HepG2 (cell line): ENCODE measurements around the gene MEIOB. TPM values are rescaled to one million over a fixed set of nuclear protein-coding genes. Genes with fewer than 3 reads are reported as not detected.

Experiments
- ATAC-seq: fragments of 200-7000 bp; cut with Tn5 transposase; 3 replicates; pipeline ENCODE4 v1.9.1; 2020; ENCODE audit warnings: mild to moderate bottlenecking, moderate library complexity
- BruUV-seq: library from RNA; stranded (reverse); fragments of 400-500 nt; replicated peaks from 2 replicates; lab custom pipeline; 2021; lab: Mats Ljungman, UMichigan
- CTCF ChIA-PET: fragments of 300-600 bp; formaldehyde crosslinking; extraction: SDS; loops from one replicate; lab custom pipeline; 2021; ENCODE audit warnings: low total read pairs, inconsistent platforms, low intra/inter-chr PET ratio; lab: Yijun Ruan, JAX
- POLR2A ChIA-PET: fragments of 350-600 bp; sonication (Branson Sonifier 250); formaldehyde crosslinking; loops from one replicate; lab custom pipeline; 2020; ENCODE audit warnings: antibody characterized with exemption, inconsistent platforms; lab: Yijun Ruan, JAX
- DNase-seq: peaks from one replicate; pipeline ENCODE4 v3.0.0-alpha.2; 2015; ENCODE audit warnings: low spot score
- FAIRE-seq: peaks from 3 replicates; lab custom pipeline; 2011; peaks lifted over from hg19 to GRCh38; lab: Jason Lieb, UNC
- H2AFZ ChIP-seq: one replicate; pipeline ENCODE4 v1.6.1; 2011; ENCODE audit warnings: low read length, inconsistent platforms
- H3K27ac ChIP-seq: fragments of 300-600 bp; 3 replicates; pipeline ENCODE4 v1.8.0; 2011; ENCODE audit warnings: mixed run types, mild to moderate bottlenecking, mixed read lengths, low read length, inconsistent platforms; ENCODE audit not compliant: insufficient read depth; ENCODE audit errors: extremely low read length
- H3K27me3 ChIP-seq, 2 experiments: fragments of 200-600 bp in 1 of 2; 2 replicates in 1 of 2; 3 replicates in 1 of 2; pipeline versions ENCODE4 v1.6.0 to v1.8.0; 2011; ENCODE audit warnings: low read length in 2 of 2, mild to moderate bottlenecking in 2 of 2, moderate library complexity in 2 of 2, inconsistent platforms in 1 of 2; ENCODE audit not compliant: insufficient read depth in 2 of 2, control insufficient read depth in 1 of 2
- H3K36me3 ChIP-seq, 2 experiments: fragments of 200-600 bp in 1 of 2; replicated peaks in 1 of 2; 2 replicates in 1 of 2; 3 replicates in 1 of 2; pipeline versions ENCODE4 v1.5.1 to v1.8.0; 2011; ENCODE audit warnings: low read length in 2 of 2, inconsistent platforms in 1 of 2; ENCODE audit not compliant: insufficient read depth in 2 of 2, control insufficient read depth in 1 of 2
- H3K4me1 ChIP-seq: 2 replicates; pipeline ENCODE4 v1.5.1; 2012; ENCODE audit warnings: low read length, inconsistent platforms; ENCODE audit not compliant: insufficient read depth
- H3K4me2 ChIP-seq: 2 replicates; pipeline ENCODE4 v1.6.0; 2011; ENCODE audit warnings: low read depth, low read length, inconsistent platforms
- H3K4me3 ChIP-seq, 3 experiments: fragments of 200-600 bp in 1 of 3; sonication (generic), shearing (Covaris generic) in 1 of 3; replicated peaks in 1 of 3; 2 replicates each; pipeline ENCODE4 v1.5.1; 2011 to 2016; ENCODE audit warnings: low read length in 3 of 3, inconsistent platforms in 2 of 3, low read depth in 2 of 3, mild to moderate bottlenecking in 2 of 3, control low read depth in 1 of 3, mixed read lengths in 1 of 3; ENCODE audit not compliant: insufficient read depth in 1 of 3
- H3K79me2 ChIP-seq: one replicate; pipeline ENCODE4 v1.6.1; 2011; ENCODE audit warnings: low read length, inconsistent platforms; ENCODE audit not compliant: insufficient read depth
- H3K9ac ChIP-seq: 2 replicates; pipeline ENCODE4 v1.6.0; 2011; ENCODE audit warnings: mild to moderate bottlenecking, low read depth, low read length, inconsistent platforms; ENCODE audit not compliant: insufficient read depth
- H3K9me3 ChIP-seq: 2 replicates; pipeline ENCODE4 v1.5.1; 2012; ENCODE audit warnings: mild to moderate bottlenecking, low read length
- H4K20me1 ChIP-seq: 2 replicates; pipeline ENCODE4 v1.6.0; 2011; ENCODE audit warnings: inconsistent platforms, mild to moderate bottlenecking, low read length, moderate library complexity; ENCODE audit not compliant: insufficient read depth
- ATF5 ChIP-seq: sonication (generic); formaldehyde crosslinking; IDR thresholded peaks from 2 replicates; pipeline ENCODE4 v1.4.0; 2020; ENCODE audit warnings: mild to moderate bottlenecking, low read depth, missing genetic modification reagents
- CBX2 ChIP-seq, 2 experiments: fragments of 200-600 bp in 1 of 2; sonication (generic); formaldehyde crosslinking in 1 of 2; IDR thresholded peaks; 2 replicates each; pipeline versions ENCODE4 v1.7.0 to v1.8.1; 2018 to 2022; ENCODE audit warnings: low read depth in 2 of 2, low read length in 1 of 2, mild to moderate bottlenecking in 1 of 2, missing genetic modification reagents in 1 of 2
- E2F1 ChIP-seq: sonication (generic); formaldehyde crosslinking; IDR thresholded peaks from 2 replicates; pipeline ENCODE4 v1.5.0; 2020; ENCODE audit warnings: missing genetic modification reagents
- EEA1 ChIP-seq: sonication (generic); formaldehyde crosslinking; IDR thresholded peaks from 2 replicates; pipeline ENCODE4 v1.5.1; 2020; ENCODE audit warnings: mild to moderate bottlenecking, missing genetic modification reagents, borderline replicate concordance
- KMT2B ChIP-seq: IDR thresholded peaks from 2 replicates; pipeline ENCODE4 v1.6.1; 2016; ENCODE audit warnings: missing genetic modification reagents, missing compliant biosample characterization
- MAFK ChIP-seq, 2 experiments: IDR thresholded peaks in 1 of 2; conservative IDR thresholded peaks in 1 of 2; 2 replicates each; pipeline ENCODE4 v1.6.1; 2011; ENCODE audit warnings: improper control_type of control experiment in 2 of 2, low read length in 2 of 2
- SPEN ChIP-seq: sonication (generic); formaldehyde crosslinking; IDR thresholded peaks from 2 replicates; pipeline ENCODE4 v1.5.1; 2020; ENCODE audit warnings: low read depth, mild to moderate bottlenecking, missing genetic modification reagents
- TP53 ChIP-seq: sonication (generic); formaldehyde crosslinking; conservative IDR thresholded peaks from 2 replicates; pipeline ENCODE4 v1.4.0; 2020; ENCODE audit warnings: missing genetic modification reagents
- ZNF143 ChIP-seq: sonication (generic); formaldehyde crosslinking; IDR thresholded peaks from 2 replicates; pipeline ENCODE4 v1.4.0; 2020; ENCODE audit warnings: missing genetic modification reagents
- ZNF251 ChIP-seq: sonication (generic); formaldehyde crosslinking; IDR thresholded peaks from 2 replicates; pipeline ENCODE4 v1.9.0; 2021; ENCODE audit warnings: mild to moderate bottlenecking, missing genetic modification reagents
- ZNF407 ChIP-seq: sonication (generic); formaldehyde crosslinking; IDR thresholded peaks from one replicate; pipeline ENCODE4 v1.5.1; 2020; ENCODE audit warnings: mild to moderate bottlenecking, missing genetic modification reagents; ENCODE audit errors: not compliant biosample characterization
- WGBS: methylation state at CpG from one replicate; pipeline ENCODE4 v1.1.6; 2017; ENCODE audit warnings: low lambda C conversion rate; 5-methylcytosine and 5-hydroxymethylcytosine counted together
- in situ Hi-C: cut with HindIII; loops from 2 replicates; pipeline ENCODE4 v1.10.0; 2017; ENCODE audit warnings: low pct_unique_long_range_greater_than_20kb; ENCODE audit not compliant: extremely low pct_ligation_motif_present
- intact Hi-C: fragments of 100-400 bp; cut with micrococcal nuclease; formaldehyde crosslinking; loops from one replicate; pipeline ENCODE4 v1.10.0; 2022; ENCODE audit not compliant: unreplicated experiment
- polyA plus RNA-seq, 8 experiments: library from polyadenylated mRNA; depleted of rRNA in 3 of 8; stranded (reverse) in 7 of 8; unstranded in 1 of 8; fragments of >200 nt; fragmentation: Illumina TruSeq in 4 of 8; extraction: Trizol in 4 of 8; gene quantifications; 2 replicates each; pipeline versions ENCODE4 v1.2.1 to v1.2.3, GENCODE V29; 2011 to 2016; ENCODE audit warnings: low read depth in 4 of 8, missing spikeins in 1 of 8, mixed read lengths in 1 of 8; ENCODE audit not compliant: insufficient read depth in 1 of 8
- total RNA-seq, 5 experiments: library from RNA; depleted of rRNA; stranded (reverse); fragments of >200 nt; fragmentation: Illumina TruSeq; extraction: Trizol; gene quantifications; 2 replicates each; pipeline ENCODE4 v1.2.3, GENCODE V29; 2016; ENCODE audit warnings: low read depth in 1 of 5

MEIOB gene
- total and polyA plus RNA-seq, 2 of the 13 experiments (the other 11 are each of a cell fraction or from before 2014, with no cell fraction given), result 0.17 TPM; not detected in 1

- no peak for TF ChIP-seq TP53 (CRISPR knock-in tag)
- no peak for TF ChIP-seq EEA1 (CRISPR knock-in tag)
- no peak for TF ChIP-seq KMT2B
- no peak for TF ChIP-seq ATF5 (CRISPR knock-in tag)
- TF ChIP-seq CBX2 (IDR thresholded peaks at IDR 0.05; ENCODE audit: low read depth, low read length), result no peak
- TF ChIP-seq CBX2 (CRISPR knock-in tag; IDR thresholded peaks at IDR 0.05; ENCODE audit: low read depth), result no peak
These were observed 86.2 kb downstream of the MEIOB start (continued) for GRCh38 chr16:1785846-1786170.

- in situ Hi-C loops, result loop anchor here (5.0 kb wide), 1 partner anchor 37 kb away; no protein-coding TSS in a partner anchor
- ATAC-seq (no peak), FAIRE-seq (no peak), DNase-seq (no peak)
- H3K27me3 ChIP-seq, result peaks cover 0 to 2% of the 10 kb centered on the region in 2 experiments; a peak in 1 of 5 replicates
- H3K4me1 ChIP-seq, result peaks cover 22% of the 10 kb centered on the region
- no peak overlapping the region for H3K4me3 ChIP-seq
- H3K27ac ChIP-seq, result no peak overlapping the region
- intact Hi-C loops, result loop anchor here (5.0 kb wide), 1 partner anchor 42 kb away; the partner anchor contains the start of genes FAHD1 and HAGH
- BruUV-seq, result no TSS peak
- CTCF ChIA-PET, result no interaction called here
- H2AFZ ChIP-seq, result no peak overlapping the region
- H3K9me3 ChIP-seq, result no peaks in the 10 kb centered on the region
- peaks cover 4 to 7% of the 10 kb centered on the region in 2 experiments; a peak in 3 of 5 replicates for H3K36me3 ChIP-seq
- H3K9ac ChIP-seq, result no peak overlapping the region
- WGBS, result 91% methylated on average over 13 of the region's 26 CpGs
- H3K4me2 ChIP-seq, result no peak overlapping the region
- H4K20me1 ChIP-seq, result peaks cover 4% of the 10 kb centered on the region; the same call in 1 of the 2 replicates
- POLR2A ChIA-PET, result interaction anchor here (1.1 to 4.4 kb wide), 2 partner anchors 8 to 48 kb away, joined by 4 to 57 read pairs; partner anchors contain the start of gene IGFALS
- peaks cover 26% of the 10 kb centered on the region for H3K79me2 ChIP-seq
- TF ChIP-seq ZNF407 (CRISPR knock-in tag) (no peak), ZNF251 (no peak), ZNF143 (CRISPR knock-in tag) (no peak), SPEN (no peak), E2F1 (CRISPR knock-in tag) (no peak), MAFK (conservative IDR thresholded peaks at IDR 0.05 in 1 of 2, IDR thresholded peaks at IDR 0.05 in 1 of 2; ENCODE audit: low read length in 2 of 2) (no peak)
These were observed 86.8 kb downstream of the MEIOB start for GRCh38 chr16:1784977-1785845.
